GM20000 (cell line): ENCODE data around the gene RREB1.
"Not testable (repeated sequence)": the region's sequence is repeated elsewhere in the genome, so short reads cannot be mapped to it uniquely, and the experiment has no call there.

Source experiments
- DNase-seq: peaks from one replicate; pipeline ENCODE4 v3.0.0; 2012; ENCODE audit warnings: low spot score
- CTCF ChIP-seq: IDR thresholded peaks from 2 replicates; pipeline ENCODE4 v1.5.1; 2012; ENCODE audit warnings: mild to moderate bottlenecking, control low read depth; ENCODE audit errors: extremely low read depth, missing control alignments

RREB1 gene

GRCh38 chr6:7269816-7270215 is 162.1 kb downstream of the RREB1 start:
- no peak for DNase-seq
- no peak for TF ChIP-seq CTCF

GRCh38 chr6:7270320-7271204 is 162.8 kb downstream of the RREB1 start:
- DNase-seq = no peak
- TF ChIP-seq CTCF = no peak

- no peak for TF ChIP-seq CTCF
These were observed 163.4 kb downstream of the RREB1 start for GRCh38 chr6:7271205-7271534.

GRCh38 chr6:7273709-7274108 is 165.9 kb downstream of the RREB1 start:
- DNase-seq = no peak
- no peak for TF ChIP-seq CTCF

More at GRCh38 chr6:7271205-7271534, 163.4 kb downstream of the RREB1 start:
- no peak for DNase-seq

- DNase-seq = not testable (repeated sequence)
These were observed 166.8 kb downstream of the RREB1 start for GRCh38 chr6:7274525-7274924.

GRCh38 chr6:7276199-7276524 is 168.4 kb downstream of the RREB1 start:
- no peak for DNase-seq
- TF ChIP-seq CTCF = no peak

- no peak for TF ChIP-seq CTCF
- DNase-seq = no peak
These were observed 174.5 kb downstream of the RREB1 start for GRCh38 chr6:7282097-7282906.
